ENCODE data around the gene TWSG1. TPM values are rescaled to one million over a fixed set of nuclear protein-coding genes. Genes with fewer than 3 reads are reported as not detected.

TWSG1 gene
- polyA plus RNA-seq, 1 donor from 2014 or later: 11.5 TPM

DNA sequence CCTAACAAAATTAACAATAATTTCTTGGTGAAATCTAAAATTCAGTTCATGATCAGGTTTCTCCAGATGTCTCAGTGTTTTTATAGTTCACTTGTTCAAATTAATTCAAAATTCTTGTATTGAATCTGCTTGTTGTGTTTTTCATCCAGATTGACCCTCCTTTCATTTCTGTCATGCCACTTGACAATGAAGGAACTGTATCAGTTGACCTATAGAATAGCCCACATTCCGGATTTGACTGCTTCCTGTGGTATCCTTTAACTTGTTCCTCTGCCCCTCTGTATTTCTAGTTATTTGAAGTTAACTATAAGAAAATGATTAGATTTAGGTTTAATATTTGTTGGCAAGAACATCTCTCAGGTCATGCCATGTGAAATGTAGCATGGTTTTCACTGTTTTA lies 53.3 kb downstream of the TWSG1 start:
- H3K4me3 ChIP-seq (ENCODE audit: low read length): no peak overlapping the region

DNA sequence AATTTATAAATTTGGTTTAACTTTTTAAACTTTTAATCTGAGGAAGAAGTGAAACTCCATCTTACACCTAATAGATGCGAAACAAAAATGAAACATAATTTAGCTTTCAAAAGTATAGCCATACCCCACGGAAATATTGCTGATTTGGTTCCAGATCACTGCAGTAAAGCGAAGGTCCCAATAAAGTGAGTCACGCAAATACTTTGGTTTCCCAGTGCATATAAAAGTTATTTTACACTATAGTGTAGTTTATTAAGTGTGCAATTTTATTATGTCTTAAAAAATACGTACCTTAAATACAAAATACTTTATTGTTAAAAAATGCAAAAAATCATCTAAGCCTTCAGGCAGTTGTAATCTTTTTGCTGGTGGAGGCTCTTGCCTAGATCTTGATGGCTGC lies 55.1 kb downstream of the TWSG1 start:
- H3K9ac ChIP-seq (ENCODE audit: low read length): no peak overlapping the region
- TF ChIP-seq RAD21 (conservative IDR thresholded peaks at IDR 0.05): no peak
- no peak for TF ChIP-seq EZH2 (IDR thresholded peaks at IDR 0.05; ENCODE audit: borderline replicate concordance, insufficient read depth, low read length, poor library complexity, severe bottlenecking)
- TF ChIP-seq, protein P1, sequence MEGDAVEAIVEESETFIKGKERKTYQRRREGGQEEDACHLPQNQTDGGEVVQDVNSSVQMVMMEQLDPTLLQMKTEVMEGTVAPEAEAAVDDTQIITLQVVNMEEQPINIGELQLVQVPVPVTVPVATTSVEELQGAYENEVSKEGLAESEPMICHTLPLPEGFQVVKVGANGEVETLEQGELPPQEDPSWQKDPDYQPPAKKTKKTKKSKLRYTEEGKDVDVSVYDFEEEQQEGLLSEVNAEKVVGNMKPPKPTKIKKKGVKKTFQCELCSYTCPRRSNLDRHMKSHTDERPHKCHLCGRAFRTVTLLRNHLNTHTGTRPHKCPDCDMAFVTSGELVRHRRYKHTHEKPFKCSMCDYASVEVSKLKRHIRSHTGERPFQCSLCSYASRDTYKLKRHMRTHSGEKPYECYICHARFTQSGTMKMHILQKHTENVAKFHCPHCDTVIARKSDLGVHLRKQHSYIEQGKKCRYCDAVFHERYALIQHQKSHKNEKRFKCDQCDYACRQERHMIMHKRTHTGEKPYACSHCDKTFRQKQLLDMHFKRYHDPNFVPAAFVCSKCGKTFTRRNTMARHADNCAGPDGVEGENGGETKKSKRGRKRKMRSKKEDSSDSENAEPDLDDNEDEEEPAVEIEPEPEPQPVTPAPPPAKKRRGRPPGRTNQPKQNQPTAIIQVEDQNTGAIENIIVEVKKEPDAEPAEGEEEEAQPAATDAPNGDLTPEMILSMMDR (IDR thresholded peaks at IDR 0.05; ENCODE audit: poor library complexity, severe bottlenecking): no peak
- no peak for TF ChIP-seq SMC3 (conservative IDR thresholded peaks at IDR 0.05; ENCODE audit: poor library complexity)
- no peak for TF ChIP-seq EP300 (conservative IDR thresholded peaks at IDR 0.05; ENCODE audit: poor library complexity, severe bottlenecking)
- TF ChIP-seq POLR2AphosphoS5 (IDR thresholded peaks at IDR 0.05): no peak
- no peak for TF ChIP-seq TAF1 (IDR thresholded peaks at IDR 0.05; ENCODE audit: low read depth)
- no peak for TF ChIP-seq MXI1 (conservative IDR thresholded peaks at IDR 0.05; ENCODE audit: poor library complexity, severe bottlenecking)
- TF ChIP-seq, protein P2, sequence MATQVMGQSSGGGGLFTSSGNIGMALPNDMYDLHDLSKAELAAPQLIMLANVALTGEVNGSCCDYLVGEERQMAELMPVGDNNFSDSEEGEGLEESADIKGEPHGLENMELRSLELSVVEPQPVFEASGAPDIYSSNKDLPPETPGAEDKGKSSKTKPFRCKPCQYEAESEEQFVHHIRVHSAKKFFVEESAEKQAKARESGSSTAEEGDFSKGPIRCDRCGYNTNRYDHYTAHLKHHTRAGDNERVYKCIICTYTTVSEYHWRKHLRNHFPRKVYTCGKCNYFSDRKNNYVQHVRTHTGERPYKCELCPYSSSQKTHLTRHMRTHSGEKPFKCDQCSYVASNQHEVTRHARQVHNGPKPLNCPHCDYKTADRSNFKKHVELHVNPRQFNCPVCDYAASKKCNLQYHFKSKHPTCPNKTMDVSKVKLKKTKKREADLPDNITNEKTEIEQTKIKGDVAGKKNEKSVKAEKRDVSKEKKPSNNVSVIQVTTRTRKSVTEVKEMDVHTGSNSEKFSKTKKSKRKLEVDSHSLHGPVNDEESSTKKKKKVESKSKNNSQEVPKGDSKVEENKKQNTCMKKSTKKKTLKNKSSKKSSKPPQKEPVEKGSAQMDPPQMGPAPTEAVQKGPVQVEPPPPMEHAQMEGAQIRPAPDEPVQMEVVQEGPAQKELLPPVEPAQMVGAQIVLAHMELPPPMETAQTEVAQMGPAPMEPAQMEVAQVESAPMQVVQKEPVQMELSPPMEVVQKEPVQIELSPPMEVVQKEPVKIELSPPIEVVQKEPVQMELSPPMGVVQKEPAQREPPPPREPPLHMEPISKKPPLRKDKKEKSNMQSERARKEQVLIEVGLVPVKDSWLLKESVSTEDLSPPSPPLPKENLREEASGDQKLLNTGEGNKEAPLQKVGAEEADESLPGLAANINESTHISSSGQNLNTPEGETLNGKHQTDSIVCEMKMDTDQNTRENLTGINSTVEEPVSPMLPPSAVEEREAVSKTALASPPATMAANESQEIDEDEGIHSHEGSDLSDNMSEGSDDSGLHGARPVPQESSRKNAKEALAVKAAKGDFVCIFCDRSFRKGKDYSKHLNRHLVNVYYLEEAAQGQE (IDR thresholded peaks at IDR 0.05; ENCODE audit: borderline replicate concordance): no peak
- H3K9me3 ChIP-seq (ENCODE audit: low read length): no peaks in the 10 kb centered on the region
- H3K4me3 ChIP-seq (ENCODE audit: low read length): no peak overlapping the region
- H3K27ac ChIP-seq (ENCODE audit: low read length): no peak overlapping the region
- no peaks in the 10 kb centered on the region for H3K27me3 ChIP-seq (ENCODE audit: insufficient read depth, low read depth, low read length)
- no peaks in the 10 kb centered on the region for H3F3A ChIP-seq (ENCODE audit: insufficient read depth, low read length, poor library complexity, severe bottlenecking)
- no peaks in the 10 kb centered on the region for H3K36me3 ChIP-seq (ENCODE audit: insufficient read depth, low read length)
- no peaks in the 10 kb centered on the region for H3K79me2 ChIP-seq (replicated peaks; ENCODE audit: insufficient read depth, low read length)
- H4K20me1 ChIP-seq (ENCODE audit: insufficient read depth): no peaks in the 10 kb centered on the region
- H3K4me2 ChIP-seq (ENCODE audit: low read length): no peak overlapping the region
- H2AFZ ChIP-seq (ENCODE audit: low read depth, low read length): no peak overlapping the region
- H3K9me2 ChIP-seq (ENCODE audit: insufficient read depth, low read length): no peaks in the 10 kb centered on the region

More for the DNA sequence above, 53.3 kb downstream of the TWSG1 start:
- Histone ChIP-seq H3K4me2 (ENCODE audit: low read length) (no peak overlapping the region), H3K79me2 (replicated peaks; ENCODE audit: insufficient read depth, low read length) (no peaks in the 10 kb centered on the region), H3K27me3 (ENCODE audit: insufficient read depth, low read depth, low read length) (no peaks in the 10 kb centered on the region), H3K27ac (ENCODE audit: low read length) (no peak overlapping the region), H4K20me1 (ENCODE audit: insufficient read depth) (no peaks in the 10 kb centered on the region), H3K9me2 (ENCODE audit: insufficient read depth, low read length) (no peaks in the 10 kb centered on the region), H2AFZ (ENCODE audit: low read depth, low read length) (no peak overlapping the region), H3K9me3 (ENCODE audit: low read length) (no peaks in the 10 kb centered on the region), H3K9ac (ENCODE audit: low read length) (no peak overlapping the region), H3K36me3 (ENCODE audit: insufficient read depth, low read length) (no peaks in the 10 kb centered on the region), H3F3A (ENCODE audit: insufficient read depth, low read length, poor library complexity, severe bottlenecking) (no peaks in the 10 kb centered on the region)
- TF ChIP-seq, protein P1 (IDR thresholded peaks at IDR 0.05; ENCODE audit: poor library complexity, severe bottlenecking): no peak

Measured in neural cell (in vitro differentiated cells).